Measurements from ENCODE around the gene RAB43.

DNA sequence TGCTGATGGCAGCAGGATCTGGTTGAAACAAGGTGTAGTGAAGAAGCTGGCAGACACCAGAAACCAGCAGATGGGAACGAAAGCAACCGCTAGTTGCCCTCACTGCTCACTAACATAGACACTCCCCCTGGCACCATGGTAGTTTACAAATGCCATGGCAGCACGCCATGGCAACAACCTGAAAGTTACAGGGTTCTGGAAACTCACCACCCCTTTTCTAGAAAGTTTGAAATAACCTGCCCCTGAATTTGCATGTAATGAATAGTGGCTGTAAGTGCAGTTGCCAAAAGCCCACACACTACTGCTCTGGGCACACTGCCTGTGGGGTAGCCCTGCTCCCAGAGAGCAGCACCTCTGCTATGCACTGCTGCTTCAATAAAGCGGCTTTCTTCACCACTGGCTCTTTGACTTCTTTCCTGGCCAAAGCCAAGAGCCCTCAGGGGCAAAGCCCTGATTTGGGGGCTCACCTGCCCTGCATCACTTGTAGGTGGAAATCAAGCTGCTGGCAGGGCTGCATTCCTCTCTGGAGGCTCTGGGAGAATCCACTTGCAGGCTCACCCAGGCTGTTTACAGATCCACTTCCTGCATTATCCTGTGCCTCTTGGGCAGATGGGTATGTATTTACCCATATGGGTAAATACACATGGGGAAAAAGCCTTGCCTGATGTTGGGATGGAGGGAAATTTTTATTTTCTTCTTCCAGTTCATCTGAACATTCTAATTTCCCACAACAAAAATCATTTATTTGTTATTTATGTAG, 63.0 kb downstream of the RAB43 start:
- peak; percentile 18; the same call in 1 of the 2 replicates for TF ChIP-seq CTCF (IDR thresholded peaks at IDR 0.05; ENCODE audit: low read length)
- TF ChIP-seq EZH2 (IDR thresholded peaks at IDR 0.05; ENCODE audit: borderline replicate concordance, low read length): no peak

Measured in OCI-LY1 (cell line).